GM12878 (cell line): ENCODE results near the gene PSMD3.

Experiments
- CTCF ChIP-seq, 3 experiments: IDR thresholded peaks in 2 of 3; conservative IDR thresholded peaks in 1 of 3; 2 replicates each; pipeline ENCODE4 v1.5.1; 2011; ENCODE audit warnings: low read depth in 3 of 3, low read length in 3 of 3, mild to moderate bottlenecking in 3 of 3, control low read depth in 2 of 3, moderate library complexity in 2 of 3, inconsistent platforms in 1 of 3, mixed read lengths in 1 of 3; ENCODE audit not compliant: control insufficient read depth in 2 of 3, insufficient read depth in 1 of 3; ENCODE audit errors: extremely low read depth in 1 of 3
- JUNB ChIP-seq: IDR thresholded peaks from 2 replicates; pipeline ENCODE4 v1.6.1; 2016; ENCODE audit warnings: antibody characterized with exemption, mild to moderate bottlenecking

DNA sequence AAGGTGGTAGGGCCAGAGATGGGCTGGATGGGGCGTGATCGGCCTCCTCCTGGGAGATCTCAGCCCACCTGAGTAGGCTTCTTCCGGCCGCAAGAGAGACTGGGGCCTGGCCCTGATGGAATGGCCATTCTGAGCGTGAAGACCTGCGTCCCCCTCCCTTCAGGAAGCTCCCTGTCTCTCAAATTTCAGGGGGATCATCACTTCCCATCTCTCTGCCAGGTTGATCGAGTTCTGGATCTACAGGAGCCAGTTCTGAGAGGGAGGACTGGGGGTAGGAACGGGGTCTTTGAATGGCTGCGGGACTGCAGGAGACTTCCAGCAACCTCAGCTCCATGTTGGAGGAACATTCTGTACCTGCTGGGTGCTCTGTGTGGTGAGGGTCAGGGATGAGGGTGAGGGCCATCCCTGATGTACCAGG, 27.1 kb upstream of the PSMD3 start:
- TF ChIP-seq CTCF (IDR thresholded peaks at IDR 0.05 in 2 of 3, conservative IDR thresholded peaks at IDR 0.05 in 1 of 3; ENCODE audit: control insufficient read depth in 2 of 3, extremely low read depth in 1 of 3, insufficient read depth in 1 of 3, low read depth in 3 of 3, low read length in 3 of 3): no peak
- TF ChIP-seq JUNB: no peak
